Memory B cell (primary cell): ENCODE measurements around the gene SRSF12.
A peak's percentile ranks its signal among the peaks of the same experiment; 100 is the strongest.
"Not testable (repeated sequence)": the region's sequence is repeated elsewhere in the genome, so short reads cannot be mapped to it uniquely, and the experiment has no call there.

ENCODE experiments used
- ATAC-seq: fragments of 150-1000 bp; cut with Tn5 transposase; 2 replicates; pipeline ENCODE4 v1.10.0; 2021; ENCODE audit warnings: low read depth, mild to moderate bottlenecking, moderate library complexity
- DNase-seq, 2 donors: peaks; one replicate each; pipeline ENCODE4 v3.0.0; 2022; ENCODE audit warnings: low spot score in 2 of 2
- H3K27ac Mint-ChIP-seq: one replicate; pipeline ENCODE4 v1.8.0; 2022; ENCODE audit warnings: mild to moderate bottlenecking, moderate library complexity, mixed read lengths
- H3K27me3 Mint-ChIP-seq: one replicate; pipeline ENCODE4 v1.8.0; 2022; ENCODE audit warnings: mixed read lengths
- H3K36me3 Mint-ChIP-seq: one replicate; pipeline ENCODE4 v1.8.0; 2022; ENCODE audit warnings: mild to moderate bottlenecking, mixed read lengths
- H3K4me1 Mint-ChIP-seq: one replicate; pipeline ENCODE4 v1.8.0; 2022; ENCODE audit warnings: mixed read lengths
- H3K4me3 Mint-ChIP-seq: one replicate; pipeline ENCODE4 v1.8.0; 2022; ENCODE audit warnings: mild to moderate bottlenecking, moderate library complexity, mixed read lengths
- H3K9me3 Mint-ChIP-seq: one replicate; pipeline ENCODE4 v1.8.0; 2022; ENCODE audit warnings: mixed read lengths

The SRSF12 gene

GRCh38 chr6:89073014-89073620 lies 44.8 kb downstream of the SRSF12 start:
- peak; percentile 57 for ATAC-seq
- Mint-ChIP-seq H3K4me3 (no peak overlapping the region), H3K27me3 (peaks cover 7% of the 10 kb centered on the region), H3K9me3 (no peaks in the 10 kb centered on the region), H3K27ac (no peak overlapping the region), H3K36me3 (peaks cover 3% of the 10 kb centered on the region), H3K4me1 (peaks cover 6% of the 10 kb centered on the region)
- DNase-seq = no peak

- DNase-seq = no peak
- no peak for ATAC-seq
- Mint-ChIP-seq H3K27me3 (peaks cover 10% of the 10 kb centered on the region), H3K27ac (no peak overlapping the region), H3K4me3 (no peak overlapping the region), H3K36me3 (peaks cover 5% of the 10 kb centered on the region), H3K9me3 (no peaks in the 10 kb centered on the region), H3K4me1 (peaks cover 4% of the 10 kb centered on the region)
Observed at GRCh38 chr6:89071036-89071435, 46.8 kb downstream of the SRSF12 start.

GRCh38 chr6:89069536-89070163 lies 48.2 kb downstream of the SRSF12 start:
- Mint-ChIP-seq H3K4me1 (peaks cover 4% of the 10 kb centered on the region), H3K4me3 (no peak overlapping the region), H3K27ac (no peak overlapping the region), H3K9me3 (no peaks in the 10 kb centered on the region), H3K27me3 (peaks cover 9% of the 10 kb centered on the region), H3K36me3 (peaks cover 5% of the 10 kb centered on the region)
- DNase-seq = no peak
- no peak for ATAC-seq

- Mint-ChIP-seq H3K27me3 (peaks cover 9% of the 10 kb centered on the region), H3K4me1 (peaks cover 4% of the 10 kb centered on the region), H3K27ac (no peak overlapping the region), H3K4me3 (no peak overlapping the region), H3K9me3 (no peaks in the 10 kb centered on the region), H3K36me3 (peaks cover 5% of the 10 kb centered on the region)
- no peak for ATAC-seq
- no peak for DNase-seq
Observed at GRCh38 chr6:89068695-89069094, 49.2 kb downstream of the SRSF12 start.

GRCh38 chr6:89067796-89068195 lies 50.1 kb downstream of the SRSF12 start:
- Mint-ChIP-seq H3K4me3 (no peak overlapping the region), H3K27me3 (peaks cover 9% of the 10 kb centered on the region), H3K4me1 (peaks cover 4% of the 10 kb centered on the region), H3K9me3 (no peaks in the 10 kb centered on the region), H3K27ac (no peak overlapping the region), H3K36me3 (peaks cover 5% of the 10 kb centered on the region)
- ATAC-seq (no peak), DNase-seq (no peak)

GRCh38 chr6:89066940-89067646 lies 50.8 kb downstream of the SRSF12 start:
- H3K27me3 Mint-ChIP-seq = peaks cover 9% of the 10 kb centered on the region
- H3K4me3 Mint-ChIP-seq = no peak overlapping the region
- DNase-seq (no peak), ATAC-seq (no peak)
- H3K36me3 Mint-ChIP-seq = peaks cover 5% of the 10 kb centered on the region
- no peak overlapping the region for H3K27ac Mint-ChIP-seq
- H3K4me1 Mint-ChIP-seq = peaks cover 4% of the 10 kb centered on the region
- no peaks in the 10 kb centered on the region for H3K9me3 Mint-ChIP-seq

- not testable (repeated sequence) for H3K4me3 Mint-ChIP-seq, ATAC-seq, H3K27ac Mint-ChIP-seq, DNase-seq, H3K4me1 Mint-ChIP-seq, H3K9me3 Mint-ChIP-seq, H3K36me3 Mint-ChIP-seq, H3K27me3 Mint-ChIP-seq
Observed at GRCh38 chr6:89066121-89066520, 51.8 kb downstream of the SRSF12 start.

GRCh38 chr6:89064931-89065330 lies 52.9 kb downstream of the SRSF12 start:
- H3K4me3 Mint-ChIP-seq, H3K36me3 Mint-ChIP-seq, H3K27ac Mint-ChIP-seq, ATAC-seq, H3K4me1 Mint-ChIP-seq, DNase-seq, H3K9me3 Mint-ChIP-seq, H3K27me3 Mint-ChIP-seq: not testable (repeated sequence)

GRCh38 chr6:89063881-89064280 lies 54.0 kb downstream of the SRSF12 start:
- no peak for ATAC-seq
- no peak for DNase-seq
- Mint-ChIP-seq H3K9me3 (no peaks in the 10 kb centered on the region), H3K4me3 (no peak overlapping the region), H3K27me3 (peaks cover 2% of the 10 kb centered on the region), H3K36me3 (peaks cover 2% of the 10 kb centered on the region), H3K4me1 (no peaks in the 10 kb centered on the region), H3K27ac (no peak overlapping the region)

- Mint-ChIP-seq H3K27ac (no peak overlapping the region), H3K4me3 (no peak overlapping the region)
- ATAC-seq = no peak
Observed at GRCh38 chr6:89059227-89059626, 58.6 kb downstream of the SRSF12 start.

GRCh38 chr6:89058627-89059026 lies 59.2 kb downstream of the SRSF12 start:
- Mint-ChIP-seq H3K36me3 (no peaks in the 10 kb centered on the region), H3K4me1 (no peaks in the 10 kb centered on the region), H3K27me3 (peaks cover 4% of the 10 kb centered on the region), H3K9me3 (no peaks in the 10 kb centered on the region), H3K4me3 (no peak overlapping the region), H3K27ac (no peak overlapping the region)
- DNase-seq (no peak), ATAC-seq (no peak)

More at GRCh38 chr6:89059227-89059626, 58.6 kb downstream of the SRSF12 start:
- no peak for DNase-seq
- Mint-ChIP-seq H3K9me3 (no peaks in the 10 kb centered on the region), H3K27me3 (peaks cover 4% of the 10 kb centered on the region), H3K4me1 (no peaks in the 10 kb centered on the region), H3K36me3 (no peaks in the 10 kb centered on the region)

GRCh38 chr6:89057759-89058158 lies 60.1 kb downstream of the SRSF12 start:
- ATAC-seq = no peak
- no peak for DNase-seq
- H3K9me3 Mint-ChIP-seq = no peaks in the 10 kb centered on the region
- peaks cover 4% of the 10 kb centered on the region for H3K27me3 Mint-ChIP-seq
- no peaks in the 10 kb centered on the region for H3K4me1 Mint-ChIP-seq
- H3K4me3 Mint-ChIP-seq = no peak overlapping the region
- no peak overlapping the region for H3K27ac Mint-ChIP-seq
- H3K36me3 Mint-ChIP-seq = no peaks in the 10 kb centered on the region

- Mint-ChIP-seq H3K36me3 (no peaks in the 10 kb centered on the region), H3K27me3 (peaks cover 4% of the 10 kb centered on the region), H3K9me3 (no peaks in the 10 kb centered on the region), H3K4me3 (no peak overlapping the region), H3K27ac (no peak overlapping the region), H3K4me1 (no peaks in the 10 kb centered on the region)
- DNase-seq (no peak), ATAC-seq (no peak)
Observed at GRCh38 chr6:89054208-89054607, 63.7 kb downstream of the SRSF12 start.

GRCh38 chr6:89051676-89052075 lies 66.2 kb downstream of the SRSF12 start:
- no peak overlapping the region for H3K4me3 Mint-ChIP-seq
- DNase-seq (no peak), ATAC-seq (no peak)
- no peak overlapping the region for H3K27ac Mint-ChIP-seq
- no peaks in the 10 kb centered on the region for H3K27me3 Mint-ChIP-seq
- H3K36me3 Mint-ChIP-seq = no peaks in the 10 kb centered on the region
- H3K9me3 Mint-ChIP-seq = no peaks in the 10 kb centered on the region
- H3K4me1 Mint-ChIP-seq = no peaks in the 10 kb centered on the region
